SK-N-SH treated with all-trans-retinoic acid at 6 μM for 48 hours (cell line): ENCODE measurements around the gene HADHB.
"Not testable (repeated sequence)": the region's sequence is repeated elsewhere in the genome, so short reads cannot be mapped to it uniquely, and the experiment has no call there.

Source experiments
- ATAC-seq: fragments of 200-7000 bp; cut with Tn5 transposase; 3 replicates; pipeline ENCODE4 v1.9.1; 2020; ENCODE audit warnings: mild to moderate bottlenecking, moderate library complexity
- ARNTL ChIP-seq: fragments of 450-650 bp; formaldehyde crosslinking; IDR thresholded peaks from 2 replicates; pipeline ENCODE4 v1.5.0; 2020; ENCODE audit warnings: low read depth, mild to moderate bottlenecking, moderate library complexity, borderline replicate concordance
- BACH2 ChIP-seq: fragments of 250-450 bp; sonication (Bioruptor Pico); IDR thresholded peaks from 2 replicates; pipeline ENCODE4 v1.9.0; 2021; ENCODE audit warnings: mild to moderate bottlenecking, borderline replicate concordance
- CREB5 ChIP-seq: fragments of 250-450 bp; sonication (Bioruptor Pico); IDR thresholded peaks from 2 replicates; pipeline ENCODE4 v1.5.1; 2020; ENCODE audit warnings: low read depth, mild to moderate bottlenecking, moderate library complexity
- CSDC2 ChIP-seq: fragments of 250-450 bp; sonication (Bioruptor Pico); IDR thresholded peaks from 2 replicates; pipeline ENCODE4 v1.5.0; 2020; ENCODE audit warnings: mild to moderate bottlenecking, moderate library complexity
- ESRRG ChIP-seq: fragments of 250-450 bp; sonication (Bioruptor Pico); IDR thresholded peaks from 2 replicates; pipeline ENCODE4 v1.6.1; 2021; ENCODE audit warnings: mild to moderate bottlenecking
- GLIS3 ChIP-seq: fragments of 250-450 bp; sonication (Bioruptor Pico); IDR thresholded peaks from 2 replicates; pipeline ENCODE4 v1.5.0; 2020; ENCODE audit warnings: mild to moderate bottlenecking, moderate library complexity
- ISL1 ChIP-seq: fragments of 250-450 bp; sonication (Bioruptor Pico); IDR thresholded peaks from 2 replicates; pipeline ENCODE4 v2.1.2; 2022; ENCODE audit warnings: mild to moderate bottlenecking, moderate library complexity
- OSR1 ChIP-seq: fragments of 250-450 bp; sonication (Bioruptor Pico); IDR thresholded peaks from 2 replicates; pipeline ENCODE4 v1.8.0; 2022; ENCODE audit warnings: moderate library complexity, mild to moderate bottlenecking, inconsistent platforms
- PATZ1 ChIP-seq: fragments of 250-450 bp; sonication (Bioruptor Pico); IDR thresholded peaks from 2 replicates; pipeline ENCODE4 v1.8.0; 2020; ENCODE audit warnings: mild to moderate bottlenecking, moderate library complexity, borderline replicate concordance
- POU6F1 ChIP-seq: fragments of 250-450 bp; sonication (Bioruptor Pico); IDR thresholded peaks from 2 replicates; pipeline ENCODE4 v1.8.0; 2021; ENCODE audit warnings: low read depth, mild to moderate bottlenecking, moderate library complexity, borderline replicate concordance
- RARB ChIP-seq: fragments of 250-450 bp; sonication (Bioruptor Pico); IDR thresholded peaks from 2 replicates; pipeline ENCODE4 v1.8.0; 2021; ENCODE audit warnings: mild to moderate bottlenecking, moderate library complexity
- SNAI2 ChIP-seq: fragments of 250-450 bp; sonication (Bioruptor Pico); IDR thresholded peaks from 2 replicates; pipeline ENCODE4 v1.5.0; 2020; ENCODE audit warnings: mild to moderate bottlenecking, moderate library complexity
- TCF4 ChIP-seq: fragments of 250-450 bp; sonication (Bioruptor Pico); IDR thresholded peaks from 2 replicates; pipeline ENCODE4 v1.8.0; 2021; ENCODE audit warnings: mild to moderate bottlenecking, moderate library complexity, borderline replicate concordance
- TOX ChIP-seq: fragments of 250-450 bp; sonication (Bioruptor Pico); IDR thresholded peaks from 2 replicates; pipeline ENCODE4 v1.8.0; 2021; ENCODE audit warnings: mild to moderate bottlenecking, moderate library complexity, borderline replicate concordance
- TSHZ2 ChIP-seq: fragments of 250-450 bp; sonication (Bioruptor Pico); IDR thresholded peaks from 2 replicates; pipeline ENCODE4 v1.5.0; 2020; ENCODE audit warnings: mild to moderate bottlenecking, moderate library complexity
- ZC3H10 ChIP-seq: fragments of 250-450 bp; sonication (Bioruptor Pico); IDR thresholded peaks from 2 replicates; pipeline ENCODE4 v1.5.1; 2021; ENCODE audit warnings: mild to moderate bottlenecking, moderate library complexity
- ZFP3 ChIP-seq: fragments of 250-450 bp; sonication (Bioruptor Pico); IDR thresholded peaks from 2 replicates; pipeline ENCODE4 v1.5.0; 2020; ENCODE audit warnings: mild to moderate bottlenecking, moderate library complexity
- ZFP30 ChIP-seq: fragments of 450-650 bp; formaldehyde crosslinking; IDR thresholded peaks from 2 replicates; pipeline ENCODE4 v1.5.0; 2022; ENCODE audit warnings: mild to moderate bottlenecking, moderate library complexity
- ZNF70 ChIP-seq: fragments of 450-650 bp; formaldehyde crosslinking; IDR thresholded peaks from 2 replicates; pipeline ENCODE4 v1.5.0; 2020; ENCODE audit warnings: mild to moderate bottlenecking, moderate library complexity
- ZNF8 ChIP-seq: fragments of 450-650 bp; formaldehyde crosslinking; IDR thresholded peaks from 2 replicates; pipeline ENCODE4 v1.5.0; 2020; ENCODE audit warnings: mild to moderate bottlenecking, moderate library complexity

HADHB gene

DNA sequence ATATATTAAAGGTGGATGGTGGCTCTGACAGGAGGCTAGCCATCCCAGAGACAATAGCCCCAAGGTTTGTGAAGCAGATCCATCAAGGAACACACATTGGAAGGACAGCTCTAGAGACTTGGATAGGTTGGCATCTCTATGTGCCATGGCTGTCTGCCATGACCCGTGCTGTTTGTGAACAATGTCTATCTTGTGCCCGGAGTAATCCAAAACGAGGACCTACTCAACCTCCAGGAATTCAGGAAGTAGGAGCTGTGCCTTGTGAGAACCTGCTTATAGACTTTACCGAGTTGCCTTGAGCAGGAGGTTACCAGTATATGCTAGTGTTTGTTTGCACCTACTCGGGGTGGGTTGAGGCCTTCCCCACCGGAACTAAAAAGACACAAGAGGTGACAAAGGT lies 58.1 kb downstream of the HADHB start:
- TF ChIP-seq SNAI2 (CRISPR knock-in tag) (no peak), ARNTL (CRISPR knock-in tag) (no peak), ZC3H10 (CRISPR knock-in tag) (no peak), BACH2 (no peak), CREB5 (CRISPR knock-in tag) (no peak), GLIS3 (no peak), TOX (CRISPR knock-in tag) (no peak), ZFP30 (no peak), PATZ1 (no peak), CSDC2 (CRISPR knock-in tag) (no peak), POU6F1 (CRISPR knock-in tag) (no peak), TCF4 (CRISPR knock-in tag) (no peak)
- ATAC-seq, result no peak

- ATAC-seq, result not testable (repeated sequence)
Observed at GRCh38 chr2:26305094-26305493, 60.4 kb downstream of the HADHB start.

DNA sequence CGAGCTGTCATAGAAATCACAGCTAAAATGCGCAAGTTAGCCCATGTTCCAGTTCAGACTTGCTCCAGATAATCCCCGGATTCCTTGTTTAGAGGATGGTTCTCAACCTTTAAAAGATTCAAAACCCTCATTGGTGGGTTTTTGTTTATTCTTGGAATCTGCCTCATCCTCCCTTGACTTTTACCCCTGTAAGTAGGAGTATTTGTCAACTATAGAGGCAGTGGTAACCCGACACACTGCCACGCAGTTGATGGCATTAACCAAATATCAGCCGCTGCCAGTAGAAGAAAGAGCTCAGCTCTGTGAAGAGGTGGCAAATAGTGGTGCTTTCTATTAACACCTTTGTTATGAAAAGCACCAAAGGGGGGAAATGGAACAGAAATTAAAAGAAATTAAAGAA lies 60.8 kb downstream of the HADHB start:
- no peak for TF ChIP-seq ZNF70 (CRISPR knock-in tag)
- no peak for TF ChIP-seq OSR1 (CRISPR knock-in tag)
- TF ChIP-seq ZFP3 (CRISPR knock-in tag), result no peak
- no peak for TF ChIP-seq BACH2
- TF ChIP-seq CSDC2 (CRISPR knock-in tag), result no peak
- TF ChIP-seq POU6F1 (CRISPR knock-in tag), result no peak
- no peak for TF ChIP-seq ISL1 (CRISPR knock-in tag)
- TF ChIP-seq ESRRG, result no peak
- TF ChIP-seq ZNF8 (CRISPR knock-in tag), result no peak
- no peak for TF ChIP-seq ZFP30
- no peak for TF ChIP-seq GLIS3
- TF ChIP-seq RARB, result no peak
- no peak for TF ChIP-seq CREB5 (CRISPR knock-in tag)
- no peak for TF ChIP-seq TSHZ2
- no peak for TF ChIP-seq SNAI2 (CRISPR knock-in tag)

More for the DNA sequence above, 60.8 kb downstream of the HADHB start:
- ATAC-seq, result no peak
